Measurements from ENCODE around the gene CRACR2A.

Gene CRACR2A

DNA sequence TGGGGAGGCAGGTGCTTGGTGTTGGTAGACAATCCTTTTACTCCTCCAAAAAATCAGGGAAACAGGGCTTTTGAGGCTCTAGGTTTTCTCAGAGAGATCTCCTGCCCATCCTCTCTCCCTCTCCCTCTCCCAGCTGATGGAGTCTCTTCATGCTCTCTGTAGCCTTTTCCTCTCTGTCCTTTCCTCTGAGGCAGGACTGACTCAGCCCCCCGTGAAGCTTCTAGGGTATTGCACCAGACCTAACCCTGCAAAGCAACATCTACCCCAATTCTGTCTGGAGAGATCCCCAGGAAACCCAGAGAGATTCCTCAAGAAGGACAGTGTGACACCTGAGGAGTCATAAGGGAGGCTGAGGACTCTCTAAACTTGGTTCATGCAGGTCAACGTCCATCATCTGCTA, 66.4 kb downstream of the CRACR2A start:
- TF ChIP-seq, protein P1, sequence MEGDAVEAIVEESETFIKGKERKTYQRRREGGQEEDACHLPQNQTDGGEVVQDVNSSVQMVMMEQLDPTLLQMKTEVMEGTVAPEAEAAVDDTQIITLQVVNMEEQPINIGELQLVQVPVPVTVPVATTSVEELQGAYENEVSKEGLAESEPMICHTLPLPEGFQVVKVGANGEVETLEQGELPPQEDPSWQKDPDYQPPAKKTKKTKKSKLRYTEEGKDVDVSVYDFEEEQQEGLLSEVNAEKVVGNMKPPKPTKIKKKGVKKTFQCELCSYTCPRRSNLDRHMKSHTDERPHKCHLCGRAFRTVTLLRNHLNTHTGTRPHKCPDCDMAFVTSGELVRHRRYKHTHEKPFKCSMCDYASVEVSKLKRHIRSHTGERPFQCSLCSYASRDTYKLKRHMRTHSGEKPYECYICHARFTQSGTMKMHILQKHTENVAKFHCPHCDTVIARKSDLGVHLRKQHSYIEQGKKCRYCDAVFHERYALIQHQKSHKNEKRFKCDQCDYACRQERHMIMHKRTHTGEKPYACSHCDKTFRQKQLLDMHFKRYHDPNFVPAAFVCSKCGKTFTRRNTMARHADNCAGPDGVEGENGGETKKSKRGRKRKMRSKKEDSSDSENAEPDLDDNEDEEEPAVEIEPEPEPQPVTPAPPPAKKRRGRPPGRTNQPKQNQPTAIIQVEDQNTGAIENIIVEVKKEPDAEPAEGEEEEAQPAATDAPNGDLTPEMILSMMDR (IDR thresholded peaks at IDR 0.05): no peak

DNA sequence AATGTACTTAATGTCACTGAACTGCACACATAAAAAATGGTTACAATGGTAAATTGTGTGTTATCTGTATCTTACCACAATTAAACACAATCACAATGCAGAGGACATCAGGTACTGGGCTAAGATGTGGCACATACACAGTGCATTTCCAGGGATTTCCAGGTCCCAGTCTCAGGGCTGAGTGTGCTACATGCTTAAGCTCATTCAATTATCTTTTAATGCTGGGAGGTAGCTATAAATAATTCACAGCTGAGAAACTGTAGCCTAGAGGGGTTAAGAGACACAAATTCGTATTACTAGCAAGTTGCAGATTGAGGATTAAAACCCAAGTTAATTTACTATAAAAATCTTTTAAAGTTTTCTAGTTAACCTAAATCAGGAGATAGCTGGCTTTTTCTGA, 67.1 kb downstream of the CRACR2A start:
- TF ChIP-seq, protein P1 (IDR thresholded peaks at IDR 0.05): no peak

DNA sequence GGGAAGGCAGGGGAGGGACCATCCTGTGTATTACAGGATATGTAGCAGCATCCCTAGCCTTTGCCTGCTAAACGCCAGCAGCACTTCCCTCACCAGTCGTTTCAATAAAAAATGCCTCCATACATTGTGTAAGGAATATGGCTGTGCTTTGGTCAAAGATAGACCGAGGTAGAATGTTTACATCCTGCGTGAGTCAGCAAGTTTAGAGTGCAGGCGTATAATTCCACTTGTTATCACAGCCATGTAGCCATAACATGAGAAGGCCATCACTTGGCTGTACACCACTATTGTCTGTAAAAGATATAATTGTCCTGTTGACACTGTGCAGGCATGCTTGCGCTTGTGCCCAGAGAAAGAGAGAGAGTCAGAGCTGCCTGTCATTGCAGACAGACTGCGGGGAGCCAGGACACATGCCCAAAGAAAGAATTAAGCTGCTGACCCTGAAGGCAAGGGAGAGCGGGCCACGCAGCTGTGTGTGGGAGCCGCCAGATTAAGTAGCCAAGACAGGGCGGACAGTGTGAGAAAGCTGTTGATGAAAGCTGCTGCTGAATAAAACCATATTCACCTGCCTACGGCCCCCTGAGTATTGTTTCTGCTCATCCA, 68.4 kb downstream of the CRACR2A start:
- TF ChIP-seq, protein P1 (IDR thresholded peaks at IDR 0.05): no peak

DNA sequence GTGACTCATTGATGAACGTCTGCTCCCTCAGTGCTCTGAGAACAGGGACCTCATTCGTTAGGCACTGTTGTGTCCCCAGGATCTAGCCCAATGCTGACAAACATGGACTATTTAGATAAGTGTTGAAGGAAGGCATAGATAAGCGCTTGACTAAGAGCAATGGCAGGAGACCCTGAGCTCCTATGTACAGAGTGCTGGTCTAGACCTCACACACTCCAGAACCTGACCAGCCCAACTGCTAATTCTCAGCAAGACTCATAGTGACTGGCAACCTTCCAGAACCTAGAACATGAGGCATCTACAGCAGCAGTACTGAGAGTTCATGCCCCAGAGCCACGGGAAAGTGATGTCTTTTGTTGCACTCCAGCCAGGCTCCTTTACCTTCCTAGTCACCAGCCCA, 69.2 kb downstream of the CRACR2A start:
- TF ChIP-seq, protein P1 (IDR thresholded peaks at IDR 0.05): no peak

DNA sequence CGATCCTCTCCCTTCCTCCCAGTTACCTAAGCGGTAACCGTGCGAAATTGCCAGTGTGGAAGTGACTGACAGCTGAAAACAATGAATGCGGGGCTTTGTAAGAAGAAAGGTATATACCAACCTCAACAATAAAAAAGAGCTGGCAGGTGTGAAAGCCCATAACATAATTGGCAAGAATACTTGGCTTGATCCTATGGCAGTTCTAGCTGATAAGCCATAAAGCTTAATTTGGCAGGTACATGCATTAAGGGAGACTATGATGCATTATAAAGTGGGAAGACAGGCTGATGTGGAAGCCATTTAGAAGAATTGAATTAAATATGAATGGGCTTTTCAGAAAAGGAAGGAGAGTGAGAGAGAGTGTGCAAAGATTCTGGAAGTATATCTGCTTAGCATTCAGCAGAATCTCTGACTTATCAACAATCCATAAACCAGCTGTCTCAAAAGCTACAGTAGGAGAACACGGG, 71.3 kb downstream of the CRACR2A start:
- TF ChIP-seq, protein P1 (IDR thresholded peaks at IDR 0.05): no peak

DNA sequence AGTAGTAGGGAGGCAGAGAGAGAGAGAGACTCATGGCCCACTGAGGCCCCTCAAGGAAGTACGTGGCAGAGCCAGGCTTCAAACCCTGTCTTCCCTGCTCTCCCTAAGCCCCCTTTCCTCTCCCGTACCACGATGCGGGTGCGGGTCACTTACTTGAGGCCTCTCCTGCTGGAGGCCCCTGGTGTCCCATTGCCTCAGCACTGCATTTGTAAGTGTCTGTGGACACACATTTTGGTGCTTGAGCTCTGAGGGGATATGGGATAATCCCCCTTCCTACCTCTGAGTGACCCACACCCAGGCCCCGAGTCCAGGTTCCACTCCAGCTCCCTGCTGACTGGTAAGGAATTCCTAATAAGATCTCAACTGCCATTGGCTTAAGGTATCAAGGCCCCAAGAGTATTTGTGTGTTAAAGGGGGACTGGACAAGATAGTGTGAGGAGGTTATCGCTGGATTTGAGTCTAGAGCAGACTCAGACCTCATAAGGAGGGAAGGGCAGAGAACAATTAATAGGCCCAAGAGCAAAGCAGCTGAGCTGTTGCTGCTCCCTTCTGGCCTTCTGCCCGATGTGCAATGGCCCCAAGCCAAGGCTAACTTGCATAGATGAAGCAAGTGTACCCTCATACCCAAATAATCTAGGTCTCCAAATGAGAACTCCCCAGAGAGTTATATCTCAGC, 71.9 kb downstream of the CRACR2A start:
- TF ChIP-seq, protein P1 (IDR thresholded peaks at IDR 0.05): no peak

DNA sequence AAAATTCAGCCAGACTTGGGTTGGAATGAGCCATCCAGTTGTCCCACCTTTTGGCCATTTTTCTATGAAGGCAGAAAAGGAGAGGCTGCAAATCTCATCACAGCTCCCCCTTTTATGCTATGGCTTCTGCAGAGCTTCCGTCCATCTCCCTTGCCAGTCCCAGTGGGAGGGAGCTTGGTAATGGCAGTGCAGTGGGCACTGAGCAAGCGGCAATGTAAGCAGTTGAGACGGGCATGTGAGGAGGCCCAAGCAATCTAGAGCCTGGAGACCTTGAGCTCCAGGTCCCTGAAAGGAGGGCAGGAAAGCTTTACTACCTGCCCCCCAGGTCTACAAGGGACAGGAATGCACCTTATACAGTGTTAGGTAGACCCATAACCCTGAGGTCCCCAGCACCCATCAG, 73.1 kb downstream of the CRACR2A start:
- TF ChIP-seq, protein P1 (IDR thresholded peaks at IDR 0.05): no peak
